Measurements from ENCODE around the gene TTC27.
"Not testable (repeated sequence)": the region's sequence is repeated elsewhere in the genome, so short reads cannot be mapped to it uniquely, and the experiment has no call there.

The TTC27 gene

DNA sequence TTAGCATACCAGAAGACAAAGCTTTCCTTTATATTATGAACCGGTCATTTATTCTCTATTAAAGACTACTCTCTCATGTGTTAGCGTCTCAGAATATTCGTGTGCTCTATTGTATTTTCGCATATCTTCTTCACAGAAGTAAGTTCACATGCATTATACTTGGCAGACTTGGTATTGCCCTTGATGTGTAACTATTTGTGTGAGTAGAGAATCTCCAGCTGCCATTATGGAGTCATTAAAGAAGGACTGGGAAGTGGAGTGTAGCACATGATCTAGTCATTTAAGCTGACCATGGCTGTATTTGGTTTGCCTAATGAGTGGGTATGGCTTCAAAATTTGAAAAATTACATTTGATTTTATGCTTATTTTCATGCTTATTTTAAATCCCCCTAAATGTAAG lies 92.9 kb downstream of the TTC27 start:
- DNase-seq = no peak

DNA sequence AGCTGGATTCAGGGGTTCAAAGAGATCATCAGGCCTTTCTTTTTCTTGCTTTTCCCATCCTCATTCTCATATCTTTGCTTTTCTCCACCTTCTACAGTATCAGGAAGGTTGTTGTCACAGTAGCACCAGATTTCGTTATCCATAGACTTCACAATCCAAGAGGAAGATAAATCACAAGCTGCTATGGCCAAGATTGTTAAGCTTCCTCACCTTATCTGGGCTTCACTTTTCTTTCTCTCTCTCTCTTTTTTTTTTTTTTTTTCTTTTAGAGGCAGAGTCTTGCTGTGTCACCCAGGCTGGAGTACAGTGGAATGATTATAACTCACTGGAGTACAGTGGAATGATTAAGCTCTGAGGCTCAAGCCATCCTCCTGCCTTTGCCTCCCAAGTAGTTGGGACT lies 93.5 kb downstream of the TTC27 start:
- no peak for DNase-seq

DNA sequence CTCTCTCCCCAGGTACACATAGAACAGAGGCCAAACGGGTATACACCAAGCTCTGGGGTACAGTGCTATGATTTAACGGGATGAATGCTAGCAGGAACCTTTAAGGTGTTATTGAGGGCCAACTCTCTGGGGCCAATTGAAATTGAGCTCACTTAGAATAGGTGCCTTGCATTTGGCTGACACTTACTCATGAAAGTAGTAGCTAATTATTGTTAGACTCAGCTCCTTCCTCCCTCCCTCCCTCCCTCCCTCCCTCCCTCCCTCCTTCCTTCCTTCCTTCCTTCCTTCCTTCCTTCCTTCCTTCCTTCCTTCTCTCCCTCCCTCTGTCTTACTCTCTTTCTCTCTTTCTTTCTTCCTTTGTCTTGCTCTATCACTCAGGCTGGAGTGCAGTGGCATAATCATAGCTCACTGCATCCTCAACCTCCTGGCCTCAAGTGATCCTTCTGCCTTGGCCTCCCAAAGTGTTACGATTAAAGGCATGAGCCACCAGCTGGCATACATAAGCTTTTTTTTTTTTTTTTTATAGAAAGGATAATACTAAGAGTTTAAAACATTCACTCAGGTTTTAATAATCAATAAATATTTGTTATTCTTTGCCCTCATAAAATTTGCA lies 95.7 kb downstream of the TTC27 start:
- no peak for DNase-seq

DNA sequence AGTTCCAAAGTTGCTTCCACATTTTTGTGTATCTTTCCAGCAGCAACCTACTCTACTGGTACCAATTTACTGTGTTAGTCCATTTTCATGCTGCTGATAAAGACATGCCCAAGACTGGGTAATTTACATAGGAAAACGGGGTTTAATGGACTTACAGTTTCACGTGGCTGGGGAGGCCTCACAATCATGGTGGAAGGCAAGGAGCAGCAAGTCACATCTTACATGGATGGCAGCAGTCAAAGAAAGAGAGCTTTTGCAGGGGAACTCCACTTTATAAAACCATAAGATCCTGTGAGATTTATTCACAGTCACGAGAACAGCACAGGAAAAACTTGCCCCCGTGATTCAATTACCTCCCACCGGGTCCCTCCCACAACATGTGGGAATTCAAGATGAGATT lies 98.8 kb downstream of the TTC27 start:
- not testable (repeated sequence) for DNase-seq

DNA sequence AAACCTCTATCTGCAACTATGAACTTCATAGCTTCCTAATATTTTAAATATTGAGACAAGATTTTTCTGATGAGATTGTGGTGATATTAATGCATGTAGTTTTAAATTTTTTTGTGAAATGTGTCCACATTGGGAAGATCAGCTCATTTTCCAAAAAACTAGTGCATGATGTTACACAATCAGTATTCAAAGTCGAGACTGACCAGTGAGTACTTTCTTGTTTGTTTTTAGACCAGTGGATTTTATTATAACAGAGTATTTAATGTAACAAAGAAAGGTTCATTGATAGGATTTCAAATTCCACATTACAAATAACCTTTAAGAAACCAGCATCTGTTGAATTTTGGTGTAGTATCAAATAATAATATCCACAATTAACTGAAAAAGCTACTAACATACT lies 99.3 kb downstream of the TTC27 start:
- no peak for DNase-seq

DNA sequence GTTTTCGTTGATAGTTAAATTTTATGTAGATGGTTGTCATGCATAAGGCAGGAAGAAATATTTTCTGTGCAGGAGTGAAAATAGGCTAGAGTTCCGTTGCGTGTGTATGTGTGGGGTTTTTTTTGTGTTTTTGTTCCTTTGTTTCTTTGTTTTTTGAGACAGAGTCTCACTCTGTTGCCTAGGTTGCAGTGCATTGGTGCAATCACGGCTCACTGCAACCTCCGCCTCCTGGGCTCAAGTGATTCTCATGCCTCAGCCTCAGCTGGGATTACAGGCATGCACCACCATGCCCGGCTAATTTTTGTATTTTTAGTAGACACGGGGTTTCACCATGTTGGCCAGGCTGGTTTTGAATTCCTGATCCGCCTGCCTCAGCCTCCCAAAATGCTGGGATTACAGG lies 103.1 kb downstream of the TTC27 start:
- not testable (repeated sequence) for DNase-seq

DNA sequence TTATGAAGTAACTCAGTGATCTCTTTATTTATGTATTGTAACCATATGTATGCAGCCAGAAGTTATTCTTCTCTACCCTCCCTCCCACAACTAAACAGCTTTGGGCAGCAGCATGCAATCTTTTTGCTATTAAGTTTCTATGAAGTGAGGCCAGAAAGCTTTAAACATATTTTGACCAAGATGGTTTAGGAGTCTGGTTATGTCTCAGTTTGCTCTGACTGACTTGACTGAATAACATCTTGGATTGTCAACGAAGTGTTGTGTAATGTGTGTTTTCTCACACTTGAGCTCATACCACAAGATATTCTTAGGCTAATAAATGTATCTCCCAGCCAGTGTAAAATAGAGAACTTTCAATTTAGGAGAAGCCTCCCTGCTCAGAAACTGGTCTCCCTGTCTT lies 104.3 kb downstream of the TTC27 start:
- peak; percentile 45 for DNase-seq

DNA sequence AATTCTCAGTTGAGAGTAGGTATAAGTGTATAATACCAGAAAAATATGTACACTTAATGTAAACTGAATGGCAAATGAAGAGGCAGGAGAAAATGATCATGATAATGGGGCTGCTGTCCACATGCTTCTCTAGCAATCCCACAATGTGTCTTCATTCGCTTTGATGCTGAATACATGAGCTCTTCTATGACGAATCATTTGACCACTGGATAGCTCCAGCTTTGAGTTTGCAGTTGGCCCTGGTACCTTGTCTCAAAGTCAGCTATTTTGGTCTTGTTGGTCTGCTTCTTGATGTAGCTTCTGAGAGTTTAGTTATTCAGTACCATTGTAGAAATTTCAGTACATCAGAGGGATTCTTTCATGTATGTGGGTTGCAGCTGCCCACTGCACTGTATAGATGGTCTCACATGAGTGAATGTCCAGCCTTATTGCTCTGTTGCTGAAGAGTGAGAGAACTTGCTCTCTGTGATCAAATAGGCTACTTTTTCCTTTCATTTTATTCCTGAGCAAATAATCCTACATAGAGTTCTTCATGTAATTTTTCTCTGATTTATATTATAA lies 105.1 kb downstream of the TTC27 start:
- DNase-seq = peak; percentile 48

DNA sequence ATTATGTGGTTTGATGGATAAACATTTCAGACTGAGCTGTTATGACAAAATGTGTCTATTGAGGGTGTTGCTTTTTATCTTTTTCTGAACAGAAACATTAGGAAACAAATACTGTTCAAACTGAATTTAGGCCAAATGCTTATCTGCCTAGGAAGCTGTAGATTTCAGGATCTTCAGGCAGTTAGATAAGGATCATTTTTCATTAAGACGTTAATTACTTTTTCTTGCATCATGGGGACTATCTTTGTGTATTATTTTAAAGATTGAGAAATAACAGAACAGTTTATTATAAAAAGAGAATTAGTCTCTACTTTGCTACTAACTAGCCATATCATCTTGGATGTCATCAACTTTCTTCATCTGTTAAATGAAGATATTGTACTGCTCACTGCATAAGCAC lies 107.5 kb downstream of the TTC27 start:
- no peak for DNase-seq

DNA sequence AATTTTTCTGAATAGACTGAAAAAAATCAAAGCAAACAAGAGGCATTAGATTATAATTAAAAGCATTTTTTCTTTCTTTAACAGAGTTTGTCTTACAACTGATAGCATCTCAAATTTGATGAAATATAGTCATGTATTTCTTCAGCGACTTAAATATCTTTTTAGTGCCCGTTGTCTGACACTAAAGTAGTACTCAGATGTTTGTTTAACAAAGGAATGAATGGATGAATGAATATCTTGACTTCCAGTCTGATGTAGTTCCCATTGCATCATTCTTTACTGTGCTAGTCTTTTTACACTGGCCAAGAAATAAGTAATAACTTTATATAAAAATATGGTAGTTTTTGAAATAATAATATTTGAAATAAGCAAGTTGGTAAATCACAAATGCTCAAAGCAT lies 111.1 kb downstream of the TTC27 start:
- DNase-seq = peak; percentile 43

DNA sequence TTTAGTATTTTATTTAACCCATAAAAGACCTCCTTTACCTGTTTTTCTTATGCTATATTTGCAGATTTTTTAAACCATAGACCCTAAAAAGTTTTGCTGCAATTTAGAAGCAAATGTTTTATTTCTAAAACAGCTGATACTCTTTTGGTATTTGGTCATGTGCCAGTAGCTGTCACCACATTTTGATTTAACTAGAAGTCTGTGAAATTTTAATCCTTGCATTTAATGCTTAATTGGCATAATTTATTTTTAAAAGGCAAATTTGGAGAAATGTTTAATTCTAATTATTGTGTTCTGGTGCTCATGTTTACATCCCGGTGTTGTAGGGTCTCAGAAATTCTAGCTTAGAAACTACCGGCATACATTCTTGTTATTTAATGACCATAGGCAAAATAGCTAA lies 111.8 kb downstream of the TTC27 start:
- DNase-seq = no peak

DNA sequence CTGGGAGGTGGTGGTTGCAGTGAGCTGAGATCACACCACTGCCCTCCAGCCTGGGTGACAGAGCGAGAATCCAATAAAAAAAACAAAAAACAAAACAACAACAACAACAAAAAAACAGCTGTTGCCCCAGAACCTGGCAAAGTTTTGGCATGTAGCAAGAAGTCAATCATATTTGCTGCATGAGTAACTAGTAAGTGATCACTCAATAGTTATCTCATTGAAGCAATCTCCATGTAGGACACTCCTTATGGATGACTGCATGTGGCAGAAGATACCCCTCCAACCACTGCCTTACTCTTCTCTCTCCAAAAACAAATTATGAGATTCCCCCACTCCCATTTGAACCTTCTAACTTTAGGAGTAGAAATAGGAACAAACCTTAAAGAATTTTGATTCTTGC lies 113.7 kb downstream of the TTC27 start:
- DNase-seq = no peak

DNA sequence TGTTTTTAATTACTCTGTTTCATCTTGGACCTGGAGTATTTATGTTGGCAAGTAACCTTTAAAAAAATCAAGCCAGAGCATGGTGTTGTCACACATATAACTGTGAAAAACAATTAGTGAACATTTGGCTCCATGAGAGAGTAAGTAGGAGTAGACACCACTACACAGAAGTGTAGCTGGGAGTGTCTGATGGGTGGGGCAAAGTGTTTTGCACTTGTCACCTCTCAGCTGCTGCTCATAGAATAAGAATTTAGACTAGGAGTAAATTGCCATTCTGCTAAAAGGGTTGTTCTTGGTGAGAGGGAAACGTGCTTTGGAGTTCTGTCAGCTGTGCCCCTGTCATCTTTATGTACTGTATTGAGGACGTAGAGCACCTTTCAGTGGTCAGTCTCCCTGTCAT lies 114.5 kb downstream of the TTC27 start:
- DNase-seq = no peak

DNA sequence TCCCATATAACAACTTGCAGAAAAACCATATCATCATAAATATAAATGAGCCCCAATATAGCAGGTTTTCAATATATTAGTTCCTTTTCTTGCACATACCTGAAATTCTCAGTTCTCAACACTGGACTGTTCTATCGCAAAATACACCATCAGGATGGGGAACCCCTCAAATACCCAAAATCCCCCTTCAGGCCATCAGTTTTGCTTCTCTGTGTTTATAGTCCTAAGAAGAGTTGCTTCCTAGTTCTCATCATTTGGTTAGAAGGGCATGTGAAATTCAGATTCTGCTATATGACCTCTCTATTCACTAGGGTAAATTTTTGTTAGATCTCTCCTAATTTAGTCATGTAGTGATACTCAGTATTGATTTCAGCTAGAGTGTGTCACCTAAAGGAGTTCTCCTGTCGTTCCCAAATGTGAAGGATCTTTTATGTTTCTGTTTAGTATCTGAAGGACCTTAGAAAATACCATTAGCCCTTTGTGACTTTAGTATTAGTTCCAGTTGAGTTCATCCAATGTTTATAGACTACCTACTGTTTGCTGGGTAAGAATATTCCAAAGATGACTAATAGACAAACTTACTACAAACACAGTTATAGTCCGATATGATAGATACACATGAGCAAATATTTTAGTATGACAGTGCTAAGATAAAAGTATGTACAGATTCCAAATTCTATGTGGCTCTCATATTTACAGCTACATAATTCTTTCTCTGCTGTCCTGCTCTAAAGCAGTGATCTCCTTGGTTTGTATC lies 115.8 kb downstream of the TTC27 start:
- DNase-seq = no peak

DNA sequence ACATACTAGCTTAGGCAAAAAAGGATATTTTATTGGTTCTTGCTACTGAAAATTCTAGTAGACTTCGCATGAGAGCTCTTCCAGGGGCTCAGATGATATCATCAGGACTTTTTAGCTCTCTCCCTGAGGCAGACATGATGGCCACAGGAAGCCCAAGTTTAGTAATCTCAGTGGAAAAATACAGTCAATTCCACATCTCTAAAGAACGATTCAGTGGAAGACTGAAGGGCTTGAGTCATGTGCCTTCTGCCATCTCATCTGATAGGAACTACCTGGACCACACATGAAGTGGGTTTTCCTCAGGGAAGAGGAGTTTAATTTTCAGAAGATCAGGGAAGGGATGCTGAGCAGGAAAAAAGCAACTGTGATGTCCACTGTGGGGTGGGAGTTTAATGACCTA lies 117.3 kb downstream of the TTC27 start:
- peak; percentile 60 for DNase-seq

DNA sequence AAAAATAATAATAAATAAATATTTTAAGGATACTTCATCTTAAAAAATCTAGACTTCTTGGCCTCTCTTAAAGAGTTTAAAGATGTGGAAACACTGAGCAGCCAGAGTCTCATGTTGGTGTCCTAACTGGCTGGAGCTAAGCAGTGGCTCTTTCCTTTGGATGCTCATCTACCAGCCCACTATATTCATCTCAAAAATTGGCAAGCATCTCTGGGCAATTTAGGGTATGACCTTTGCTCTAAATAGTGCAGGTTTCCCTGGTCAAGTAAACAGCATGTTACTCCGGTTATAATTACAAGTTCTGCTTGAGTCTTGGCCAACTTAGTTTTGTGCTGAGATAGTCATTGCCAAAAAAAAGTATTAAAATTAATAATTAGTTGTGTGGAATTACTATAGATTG lies 117.8 kb downstream of the TTC27 start:
- no peak for DNase-seq

DNA sequence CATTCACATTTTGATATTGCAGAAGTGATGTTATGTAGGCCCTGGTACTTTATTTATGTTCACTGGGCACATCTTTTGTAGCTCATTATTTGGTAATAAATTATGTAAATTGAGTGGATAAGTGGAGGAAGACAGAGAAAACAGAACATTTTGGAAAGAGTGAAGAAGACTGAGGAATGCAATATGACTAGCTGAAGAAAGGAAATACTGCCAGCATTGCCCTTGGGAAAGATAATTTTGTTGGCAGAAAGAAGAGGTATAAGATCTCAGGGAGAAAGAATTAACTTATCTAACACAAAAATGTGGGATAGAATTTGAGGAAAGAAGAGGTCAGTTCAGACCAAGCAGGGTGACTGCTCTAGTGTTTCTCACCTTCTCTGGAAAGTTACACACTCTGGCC lies 118.8 kb downstream of the TTC27 start:
- DNase-seq = peak; percentile 30

DNA sequence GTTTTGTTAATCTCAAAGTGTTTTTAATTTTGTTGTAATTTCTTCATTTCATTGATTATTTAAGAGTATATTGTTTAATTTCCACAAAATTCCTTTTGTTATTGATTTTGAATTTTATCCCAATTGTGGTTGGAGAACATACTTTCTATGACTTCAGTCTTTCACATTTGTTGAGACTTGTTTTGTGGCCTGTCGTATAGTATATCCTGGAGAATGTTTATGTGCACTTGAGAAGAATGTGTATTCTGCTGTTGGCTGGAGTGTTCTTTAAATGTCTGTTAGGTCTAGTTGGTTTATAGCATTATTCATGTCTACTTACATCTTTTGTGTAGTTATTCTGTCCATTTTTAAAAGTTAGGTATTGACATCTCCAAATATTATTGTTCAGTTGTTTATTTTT lies 120.3 kb downstream of the TTC27 start:
- DNase-seq = no peak

DNA sequence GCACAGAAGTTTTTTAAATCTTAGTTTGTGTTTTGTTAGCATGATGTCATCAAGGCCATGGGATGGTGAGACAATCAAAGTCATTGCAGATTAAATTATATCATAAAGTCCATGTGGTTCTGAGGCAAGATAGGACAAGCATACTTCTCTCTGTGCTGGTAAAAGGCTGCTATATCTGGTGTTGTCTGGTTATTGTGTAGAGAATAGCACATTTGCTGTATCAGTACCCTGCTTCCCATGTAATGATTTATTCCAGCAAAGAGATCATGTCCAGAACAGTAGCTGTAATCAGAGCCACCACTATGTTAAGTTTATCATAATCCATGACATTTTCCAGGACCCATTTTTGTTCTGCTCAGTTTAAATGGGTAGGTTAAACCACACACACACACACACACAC lies 123.0 kb downstream of the TTC27 start:
- DNase-seq = no peak

DNA sequence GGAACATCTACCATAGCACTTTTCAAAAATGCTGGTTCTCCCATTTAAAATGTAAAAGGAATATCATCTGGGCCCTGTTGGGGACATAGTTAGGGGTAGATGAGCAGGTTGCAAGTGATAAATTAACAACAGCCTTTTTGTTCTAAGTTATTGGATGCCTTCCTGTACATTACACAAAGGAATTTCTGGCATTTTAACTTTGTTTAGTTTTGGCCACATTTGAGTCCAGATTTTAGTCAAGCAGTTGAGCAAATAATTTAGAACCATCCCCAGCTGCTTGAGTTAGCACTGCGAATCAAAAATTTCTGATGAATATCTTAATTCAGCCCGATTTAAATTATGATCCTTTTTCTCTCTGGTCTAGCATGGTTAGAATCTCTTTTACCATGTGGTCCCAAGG lies 124.4 kb downstream of the TTC27 start:
- DNase-seq = peak; percentile 66

DNA sequence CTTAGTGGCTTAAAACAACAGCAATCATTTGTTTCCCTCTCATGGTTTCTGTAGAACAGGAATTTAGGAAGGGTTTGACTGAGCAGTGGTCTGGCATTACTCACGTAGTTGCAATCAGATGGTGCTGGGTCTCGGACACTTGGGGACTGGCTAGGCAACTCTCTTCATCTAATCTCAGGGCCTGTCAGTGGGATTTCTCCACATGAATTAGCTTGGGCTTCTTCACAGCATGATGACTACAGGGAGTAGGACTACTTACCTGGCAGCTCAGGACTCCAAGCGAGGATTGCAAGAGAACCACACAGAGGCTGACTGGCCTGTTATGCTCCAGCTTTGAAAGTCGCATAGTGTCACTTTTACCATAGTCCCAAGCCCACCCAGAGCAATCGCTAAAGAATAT lies 125.1 kb downstream of the TTC27 start:
- no peak for DNase-seq

DNA sequence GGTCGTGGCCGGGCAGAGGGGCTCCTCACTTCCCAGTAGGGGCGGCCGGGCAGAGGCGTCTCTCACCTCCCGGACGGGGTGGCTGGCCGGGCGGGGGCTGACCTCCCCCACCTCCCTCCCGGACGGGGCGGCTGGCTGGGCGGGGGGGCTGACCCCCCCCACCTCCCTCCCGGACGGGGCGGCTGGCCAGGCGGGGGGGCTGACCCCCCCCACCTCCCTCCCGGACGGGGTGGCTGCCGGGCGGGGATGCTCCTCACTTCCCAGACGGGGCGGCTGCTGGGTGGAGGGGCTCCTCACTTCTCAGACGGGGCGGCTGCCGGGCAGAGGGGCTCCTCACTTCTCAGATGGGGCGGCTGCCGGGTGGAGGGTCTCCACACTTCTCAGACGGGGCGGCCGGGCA lies 126.8 kb downstream of the TTC27 start:
- DNase-seq = not testable (repeated sequence)

DNA sequence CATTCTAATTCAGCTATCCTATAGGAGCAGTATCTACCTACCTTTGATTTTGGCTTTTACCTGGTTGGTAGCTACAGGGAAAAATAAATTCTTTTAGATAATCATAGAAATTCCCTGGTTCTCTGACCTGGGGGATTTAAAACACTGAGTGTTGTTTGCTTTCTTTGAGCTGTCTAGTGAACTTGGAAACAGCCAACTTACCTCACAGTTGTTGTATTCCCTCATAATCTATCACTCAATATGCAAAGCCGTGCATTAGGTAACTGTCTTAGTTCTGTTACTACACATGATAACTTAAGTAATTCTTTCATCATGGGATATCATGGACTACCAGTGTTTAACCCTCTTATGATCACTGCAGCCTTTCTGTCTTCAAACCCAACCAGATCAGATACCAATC lies 127.8 kb downstream of the TTC27 start:
- DNase-seq = no peak

DNA sequence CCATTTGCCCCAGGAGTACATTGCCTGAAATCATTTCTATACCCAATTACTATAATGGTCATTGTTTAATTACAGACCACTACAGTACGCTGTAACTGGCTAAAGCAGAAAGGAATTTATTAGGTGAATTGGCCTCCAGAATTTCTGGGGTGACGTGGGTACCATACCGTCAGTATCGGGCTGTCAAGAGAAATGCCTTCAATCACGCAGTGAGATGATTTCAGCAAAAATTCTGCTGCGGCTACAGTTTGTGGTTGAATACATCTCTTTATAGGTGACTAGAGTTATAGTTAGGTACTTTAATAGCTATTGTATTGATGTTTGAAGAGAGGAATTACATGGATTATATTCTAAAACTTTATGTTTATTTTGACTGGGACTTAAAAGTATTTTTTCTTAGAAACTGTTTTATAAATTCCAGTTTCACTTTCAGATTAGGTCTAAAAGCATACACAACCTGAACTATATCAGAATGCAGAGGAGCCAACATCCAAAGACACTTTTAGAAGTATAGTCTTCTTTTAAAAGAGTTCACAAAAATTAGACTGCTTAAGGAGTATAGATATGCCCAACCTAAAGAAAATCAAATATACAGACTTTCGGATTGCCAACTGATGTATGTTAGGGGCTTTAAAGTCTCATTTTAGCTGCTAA lies 128.4 kb downstream of the TTC27 start:
- DNase-seq = no peak

Data from fibroblast of skin of abdomen (primary cell).